HCT116 (cell line): ENCODE measurements around the gene MYO7B.

ENCODE experiments used
- CTCF ChIP-seq, 3 experiments: fragments of 200-600 bp in 1 of 3; sonication (generic) in 1 of 3; IDR thresholded peaks in 2 of 3; conservative IDR thresholded peaks in 1 of 3; 2 replicates each; pipeline ENCODE4 v1.5.1; 2012 to 2017; ENCODE audit warnings: low read depth in 2 of 3, low read length in 2 of 3, antibody characterized with exemption in 1 of 3, borderline replicate concordance in 1 of 3, control low read depth in 1 of 3, mild to moderate bottlenecking in 1 of 3, mixed read lengths in 1 of 3, mixed run types in 1 of 3, moderate library complexity in 1 of 3; ENCODE audit not compliant: insufficient read depth in 1 of 3
- EZH2phosphoT487 ChIP-seq: fragments of 200-600 bp; IDR thresholded peaks from 2 replicates; pipeline ENCODE4 v1.6.1; 2018; ENCODE audit warnings: antibody characterized with exemption, borderline replicate concordance
- POLR2A ChIP-seq: IDR thresholded peaks from 2 replicates; pipeline ENCODE4 v1.7.0; 2011; ENCODE audit warnings: borderline replicate concordance; ENCODE audit not compliant: insufficient read depth, insufficient read length; ENCODE audit errors: extremely low read depth
- SIN3A ChIP-seq: IDR thresholded peaks from 2 replicates; pipeline ENCODE4 v1.6.1; 2012; ENCODE audit warnings: low read depth
- SRF ChIP-seq: IDR thresholded peaks from 2 replicates; pipeline ENCODE4 v1.6.1; 2012; ENCODE audit warnings: low read depth
- ZBTB33 ChIP-seq: IDR thresholded peaks from 2 replicates; pipeline ENCODE4 v1.6.1; 2011; ENCODE audit warnings: mild to moderate bottlenecking, low read length, moderate library complexity; ENCODE audit not compliant: insufficient replicate concordance; ENCODE audit errors: extremely low read depth
- ZFX ChIP-seq: fragments of 450-650 bp; IDR thresholded peaks from 2 replicates; pipeline ENCODE4 v1.6.1; 2017
- ZNF274 ChIP-seq: fragments of 200-500 bp; sonication (Bioruptor generic); IDR thresholded peaks from 2 replicates; pipeline ENCODE4 v1.6.1; 2014; ENCODE audit warnings: mild to moderate bottlenecking, low read depth, low read length, inconsistent platforms

- TF ChIP-seq EZH2phosphoT487 (no peak), CTCF (IDR thresholded peaks at IDR 0.05 in 2 of 3, conservative IDR thresholded peaks at IDR 0.05 in 1 of 3; ENCODE audit: borderline replicate concordance in 1 of 3, insufficient read depth in 1 of 3, low read depth in 2 of 3, low read length in 2 of 3) (no peak), ZFX (no peak), SRF (no peak), ZNF274 (no peak), POLR2A (no peak), ZBTB33 (no peak), SIN3A (no peak)
These were observed 3.2 kb upstream of the MYO7B start for GRCh38 chr2:127532296-127532695.
